HG03354 (cell line): ENCODE measurements around the gene EIF4B.

Experiments
- ATAC-seq: cut with Tn5 transposase; IDR thresholded peaks from one replicate; pipeline ENCODE4 v1.9.1; 2021; ENCODE audit warnings: mild to moderate bottlenecking; ENCODE audit not compliant: unreplicated experiment, poor library complexity, severe bottlenecking

The EIF4B gene

DNA sequence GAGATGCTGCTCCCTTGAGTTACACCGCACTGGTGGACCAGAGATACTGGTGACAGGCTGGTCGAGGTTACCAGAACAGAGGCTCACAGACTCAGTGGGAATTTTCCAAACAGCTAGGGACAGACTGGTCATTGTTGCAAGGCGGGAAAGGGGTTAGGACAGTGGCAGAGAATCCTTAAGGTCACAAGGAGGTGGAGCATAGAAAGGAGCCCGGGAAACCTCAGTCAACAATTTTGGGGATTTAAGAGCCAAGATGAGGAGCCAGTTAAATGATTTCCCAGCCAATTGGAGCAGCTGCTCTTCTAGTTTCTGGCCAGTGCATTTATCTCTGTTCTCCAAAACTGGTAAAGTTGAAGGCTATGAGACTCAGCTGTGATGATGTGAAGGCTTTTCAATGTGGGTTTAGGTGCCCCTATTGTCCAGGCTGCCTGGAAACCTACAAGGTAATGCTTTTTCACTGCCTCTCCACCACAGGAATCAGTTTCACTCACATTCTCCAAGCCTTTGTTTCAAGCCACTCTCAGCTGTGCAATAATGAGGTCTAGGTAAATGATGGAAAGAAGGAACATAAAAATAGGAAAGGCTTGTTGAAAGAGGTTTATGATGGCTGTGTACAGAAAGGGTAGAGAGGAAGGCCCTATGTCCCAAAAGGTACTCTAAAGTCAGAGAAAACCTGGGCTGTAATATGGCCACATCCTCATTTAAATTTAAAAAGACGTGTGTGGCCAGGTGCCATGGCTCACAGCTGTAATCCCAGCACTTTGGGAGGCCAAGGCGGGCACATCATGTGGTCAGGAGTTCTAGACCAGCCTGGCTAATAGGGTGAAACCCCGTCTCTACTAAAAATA is 36.6 kb downstream of the EIF4B start:
- no peak for ATAC-seq

DNA sequence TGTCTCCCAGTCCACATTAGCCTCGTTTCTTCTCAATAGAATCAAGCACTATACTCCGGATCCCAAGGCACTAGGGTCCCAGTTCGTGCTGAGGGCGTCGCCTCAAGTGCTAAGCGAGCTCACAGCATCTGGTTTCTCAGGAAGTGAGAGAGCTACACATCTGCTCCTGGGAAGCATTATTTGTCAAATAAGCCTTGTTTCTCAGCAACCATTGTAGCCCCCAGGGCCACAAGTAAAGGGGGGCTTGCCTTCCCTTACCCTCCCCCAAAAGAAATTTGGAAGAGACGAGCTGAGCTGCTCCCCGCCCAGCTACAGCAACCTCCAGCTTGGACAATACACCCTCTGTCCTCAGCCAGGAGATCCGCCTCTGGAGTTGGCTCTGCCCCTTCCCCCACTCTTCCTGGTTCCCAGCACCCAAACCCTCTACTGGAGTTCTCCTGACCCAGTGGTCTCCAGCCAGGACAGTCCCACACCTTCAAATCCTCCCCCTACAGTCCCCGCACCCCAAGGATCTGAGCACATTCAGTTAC is 37.9 kb downstream of the EIF4B start:
- no peak for ATAC-seq

DNA sequence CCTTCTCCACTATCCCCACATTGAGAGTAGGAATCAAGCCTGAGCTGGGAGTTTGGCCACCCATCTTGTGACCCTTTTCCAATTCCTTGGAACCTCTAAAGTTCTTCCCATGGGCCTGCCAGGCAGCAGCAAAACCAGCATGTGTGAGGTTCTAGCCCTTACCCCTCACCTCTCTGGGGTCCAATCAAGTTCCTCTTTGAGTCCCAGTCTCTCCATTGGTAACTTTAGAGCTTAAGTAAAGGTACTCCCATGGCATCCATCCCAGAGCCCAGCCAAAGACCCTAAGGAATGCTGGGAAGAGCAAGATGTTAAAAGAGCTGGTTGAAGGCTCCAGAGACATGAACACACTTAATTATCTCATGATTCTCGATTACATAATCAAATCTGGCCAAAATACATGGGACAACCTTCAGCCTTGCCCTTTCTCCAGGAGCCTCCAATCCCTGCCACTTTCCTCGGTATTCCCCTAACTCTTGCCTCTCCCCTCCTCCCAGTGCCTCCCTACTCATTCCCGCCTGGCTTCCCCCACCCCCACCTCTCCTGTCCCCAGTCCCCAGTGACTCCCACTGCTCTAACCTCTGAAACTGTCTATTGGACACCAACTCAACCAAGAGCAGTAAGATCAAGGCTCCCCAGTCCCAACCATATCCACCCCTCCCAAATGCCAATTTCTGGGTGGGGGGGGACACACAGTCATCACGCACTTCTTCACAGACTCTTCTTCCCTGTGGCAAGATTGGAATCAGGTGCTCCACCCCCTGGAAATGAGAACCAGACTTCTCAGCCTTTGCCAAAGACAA is 38.8 kb downstream of the EIF4B start:
- no peak for ATAC-seq

DNA sequence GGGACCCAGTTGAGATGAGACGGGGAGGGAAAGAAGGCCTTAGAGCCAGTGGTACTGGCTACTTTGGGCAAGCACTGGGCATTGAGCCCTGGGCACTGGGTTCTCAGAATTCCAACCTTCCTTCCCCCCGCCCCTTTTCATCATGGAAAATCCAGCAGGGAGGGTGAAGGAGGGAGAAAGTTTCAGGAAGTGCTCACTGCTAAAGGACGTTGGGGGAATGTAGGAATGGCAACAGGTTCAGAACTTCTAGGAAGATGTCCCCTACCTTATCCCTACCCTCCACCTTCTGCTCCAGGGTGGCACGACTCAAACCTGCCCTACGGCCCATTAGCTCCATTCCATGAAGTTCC is 39.4 kb downstream of the EIF4B start:
- ATAC-seq, result no peak

DNA sequence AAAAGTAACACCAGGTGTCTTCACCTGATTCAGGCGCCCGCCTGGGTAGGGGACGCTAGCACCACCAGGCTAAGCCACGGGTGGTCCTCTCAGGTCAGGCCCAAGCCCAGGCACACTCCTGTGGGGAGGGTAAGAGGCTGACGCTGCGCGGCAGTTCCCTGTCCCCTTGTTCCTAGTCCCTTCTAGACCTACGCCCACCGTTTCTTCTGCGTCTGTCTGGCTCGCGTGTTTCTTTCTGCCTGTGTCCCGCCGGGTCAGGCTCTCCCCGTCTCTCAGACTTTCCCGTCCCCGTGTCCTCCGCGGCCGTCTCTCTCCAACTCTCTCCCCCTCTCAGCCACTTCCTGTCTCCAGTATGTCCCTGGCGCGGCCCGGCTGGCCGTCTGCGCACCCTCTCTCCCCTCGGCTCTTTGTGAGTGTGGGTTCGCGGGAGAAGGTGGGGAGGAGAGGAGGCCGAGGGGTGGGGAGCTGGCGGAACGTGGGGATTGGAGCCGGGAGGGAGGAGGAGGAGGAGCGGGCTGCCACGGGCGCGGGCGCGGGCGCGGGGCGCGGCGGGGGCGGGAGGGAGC is 40.5 kb downstream of the EIF4B start:
- ATAC-seq, result peak; percentile 41

DNA sequence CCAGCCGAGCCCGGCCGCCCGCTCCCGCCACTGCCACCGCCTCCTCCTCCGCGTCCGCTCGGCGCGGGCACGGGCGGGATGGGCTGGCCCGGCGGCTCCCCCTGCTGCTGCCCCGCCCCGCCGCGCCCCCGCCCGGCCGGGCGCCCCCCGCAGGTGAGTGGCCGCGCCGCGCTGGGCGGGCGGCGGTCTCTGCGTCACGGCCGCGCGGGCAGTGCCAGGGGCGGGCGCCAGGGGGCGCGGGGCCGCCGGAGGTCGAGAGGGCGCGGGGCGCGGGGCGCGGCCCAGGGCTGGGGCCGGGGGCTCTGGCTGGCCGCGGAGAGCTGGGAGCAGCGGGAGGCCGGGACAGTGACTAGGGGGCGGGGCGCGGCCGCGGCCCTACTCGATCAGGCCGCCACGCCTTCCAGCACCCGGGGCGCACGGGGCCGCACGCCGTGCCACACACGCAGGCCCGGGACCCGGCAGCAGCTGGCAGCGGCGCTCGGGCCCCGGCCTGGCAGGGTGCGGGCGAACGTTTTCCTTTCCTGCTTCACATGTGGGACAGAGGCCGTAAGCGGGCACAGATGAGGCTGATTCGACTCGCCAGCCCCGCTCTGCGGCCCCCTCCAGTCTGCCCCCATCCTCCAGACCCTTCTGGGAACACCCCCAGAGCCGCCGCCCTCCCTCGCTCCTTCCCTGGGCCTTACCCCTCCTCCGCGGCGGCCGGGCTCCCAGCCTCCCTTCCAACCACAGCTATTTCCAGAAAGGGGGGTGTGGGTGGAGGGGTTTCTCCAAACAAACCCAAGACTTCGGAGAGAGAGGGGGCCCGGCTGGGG is 41.2 kb downstream of the EIF4B start:
- peak; percentile 63 for ATAC-seq

DNA sequence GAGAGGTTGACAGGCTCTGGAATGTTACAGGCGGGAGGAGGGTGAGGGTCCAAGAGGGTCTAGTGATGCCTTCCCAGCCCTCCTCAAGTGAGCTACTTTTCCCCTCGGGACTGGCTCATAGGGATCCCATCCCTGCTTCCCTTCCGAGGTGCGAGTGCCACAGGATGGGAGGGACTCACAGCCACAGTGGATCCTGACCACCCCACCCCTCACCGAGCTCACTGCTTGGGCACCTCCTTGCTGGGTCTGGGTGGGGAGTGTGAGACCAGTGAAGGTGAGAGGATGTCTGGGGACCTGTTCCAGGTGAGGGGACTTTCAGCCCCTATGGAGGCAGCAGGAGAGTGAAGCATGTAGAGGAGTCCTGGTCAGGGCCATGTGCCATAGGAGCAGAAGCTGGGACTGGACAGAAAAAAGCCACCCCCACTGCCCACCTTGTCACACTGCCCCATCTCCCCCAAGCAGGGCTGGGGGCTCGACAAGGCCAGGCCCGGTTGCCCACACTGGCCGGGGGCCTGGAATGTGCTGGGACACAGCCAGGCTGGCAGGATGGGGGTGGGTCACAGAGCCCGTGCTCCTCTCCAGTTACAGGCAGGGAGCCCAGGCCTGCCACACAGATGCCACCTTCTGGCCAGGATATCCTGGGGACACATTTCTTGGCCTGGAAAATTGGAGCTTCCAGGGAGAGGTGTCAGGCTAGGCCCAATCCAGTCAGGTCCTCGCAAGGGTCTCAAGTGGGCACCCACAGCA is 42.0 kb downstream of the EIF4B start:
- ATAC-seq, result no peak

DNA sequence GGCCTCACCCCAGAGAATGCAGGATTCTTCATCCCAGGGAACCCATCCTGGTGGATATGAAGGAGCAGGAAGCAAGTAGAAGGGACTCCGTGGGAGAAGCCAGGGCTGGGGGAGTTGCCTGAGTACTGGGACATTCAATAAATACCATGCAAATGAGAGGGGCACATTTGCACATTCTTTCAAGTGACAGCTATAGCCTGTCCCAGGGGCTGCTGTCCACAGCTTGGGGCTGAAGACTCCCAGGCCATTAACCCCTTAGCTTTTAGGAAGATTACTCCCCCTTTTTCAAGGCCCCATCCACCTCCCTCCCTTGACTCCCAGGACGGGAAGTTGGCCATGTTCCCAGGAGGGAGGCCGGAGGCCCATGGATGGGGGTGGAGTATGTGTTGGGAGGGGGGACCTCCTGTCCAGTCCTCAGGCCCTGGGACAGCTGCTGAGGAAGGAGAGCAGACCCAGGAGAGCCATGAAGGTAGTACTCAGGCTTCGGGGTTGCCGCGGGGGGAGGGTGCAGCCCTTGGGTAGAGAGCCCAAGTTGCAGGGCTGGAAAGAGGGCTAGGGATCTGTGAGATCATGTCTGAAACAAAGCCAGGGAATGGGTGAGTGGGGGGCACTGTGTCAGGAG is 42.6 kb downstream of the EIF4B start:
- no peak for ATAC-seq

DNA sequence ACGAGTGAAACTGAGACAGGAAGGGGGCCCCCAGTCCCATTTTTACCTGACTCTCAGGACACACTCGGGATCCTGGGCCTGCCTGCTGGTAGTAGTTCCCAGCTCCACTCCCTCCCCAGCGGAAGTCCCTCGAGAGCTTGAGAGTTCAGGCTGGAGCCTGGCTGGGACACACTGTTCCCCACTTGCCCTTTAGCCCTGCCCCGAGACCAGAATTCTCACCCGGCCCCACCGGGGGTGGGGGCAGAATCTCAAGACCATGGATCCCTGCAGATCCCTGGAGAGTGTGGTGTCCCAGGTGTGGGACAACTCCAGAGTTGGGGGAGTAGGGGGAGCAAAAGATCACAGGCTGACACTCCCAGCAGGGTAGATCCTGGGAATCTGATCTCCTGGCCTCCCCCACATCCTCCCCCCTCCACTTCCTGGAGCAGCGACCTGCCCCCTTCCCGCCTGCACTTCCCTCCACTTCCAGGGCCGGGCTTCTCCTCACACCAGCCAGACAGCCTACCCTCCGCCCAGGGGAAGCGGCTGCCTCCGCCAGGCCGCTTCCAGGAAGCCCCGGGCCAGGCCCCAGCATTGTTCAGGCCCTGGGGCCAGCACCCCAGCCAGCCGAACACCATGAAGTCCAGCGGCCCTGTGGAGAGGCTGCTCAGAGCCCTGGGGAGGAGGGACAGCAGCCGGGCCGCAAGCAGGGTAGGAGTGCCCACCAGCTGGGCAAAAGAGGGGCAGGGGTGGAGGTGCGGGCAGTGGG is 43.5 kb downstream of the EIF4B start, which contains the start of gene TNS2:
Gene TNS2 (plus strand): TSS at position 495 of the 748 bp plus-strand sequence. CDS start 121 bp downstream, at position 616.
- ATAC-seq, result no peak

DNA sequence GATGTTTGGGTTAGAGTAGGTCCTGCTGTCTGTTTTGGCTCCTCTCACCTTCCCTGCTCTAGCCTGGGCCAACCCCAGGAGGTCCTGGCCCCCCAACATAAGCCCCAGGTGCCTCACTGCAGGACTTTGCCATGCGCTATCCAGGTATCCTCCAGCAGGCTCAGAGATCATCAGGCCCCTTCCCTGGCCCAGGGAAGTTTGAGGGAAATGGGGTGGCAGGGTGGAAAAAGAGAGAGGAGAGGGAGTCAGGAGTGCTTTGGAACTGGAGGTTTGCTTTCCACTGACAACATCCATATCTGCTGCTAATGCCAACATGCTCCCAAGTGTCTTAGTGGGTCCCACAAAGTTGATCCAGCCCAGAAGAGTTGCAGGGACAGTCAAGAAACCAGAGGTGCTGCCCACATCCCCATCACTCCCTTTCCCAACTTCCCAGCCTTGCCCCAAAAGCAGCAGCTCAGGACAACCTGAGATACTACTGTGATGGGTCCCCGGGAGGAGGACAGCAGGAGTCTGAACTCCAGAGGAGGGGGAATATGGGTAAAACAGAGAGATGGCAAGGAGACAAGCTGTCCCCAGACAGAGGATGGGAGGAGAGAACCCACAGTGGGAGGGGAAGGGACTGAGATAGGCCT is 44.3 kb downstream of the EIF4B start:
- ATAC-seq, result no peak

DNA sequence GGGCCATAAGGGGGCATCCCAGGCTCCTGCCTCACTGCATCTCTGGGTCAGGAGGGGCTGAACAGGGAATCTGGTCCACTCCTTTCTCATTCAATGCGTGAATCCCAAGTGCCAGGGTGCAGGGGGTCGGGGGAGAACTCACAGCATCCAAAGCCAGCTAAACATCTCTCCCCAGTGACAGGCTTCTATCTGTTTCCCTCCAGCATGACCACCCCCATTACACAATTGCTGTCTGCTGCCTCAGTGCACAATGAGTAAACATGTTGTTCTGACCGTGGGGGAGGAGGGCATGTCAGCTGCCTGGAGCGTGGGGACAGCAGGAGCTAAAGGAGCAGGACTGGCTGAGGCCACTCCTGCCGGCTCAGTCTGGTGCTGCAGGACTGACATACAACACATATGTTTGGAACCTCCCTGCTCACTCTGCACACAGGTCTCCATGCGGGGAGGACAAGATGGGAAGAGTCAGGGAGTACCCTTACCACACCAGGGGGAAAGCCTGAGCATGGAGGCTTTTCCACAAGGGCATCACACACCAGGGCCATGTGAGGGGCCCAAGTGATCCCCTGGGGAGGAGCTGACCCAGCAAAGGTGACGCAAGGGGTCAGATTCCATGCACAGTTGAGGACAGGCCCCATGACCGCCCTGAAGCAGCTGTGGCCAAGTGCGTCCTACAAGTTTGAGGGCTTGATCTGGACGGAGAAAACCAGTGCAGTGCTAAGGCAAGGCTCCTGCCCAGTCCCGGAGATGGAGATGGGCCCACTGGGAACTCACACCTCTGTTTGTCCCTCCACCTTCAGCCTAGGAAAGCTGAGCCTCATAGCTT is 45.0 kb downstream of the EIF4B start:
- no peak for ATAC-seq

DNA sequence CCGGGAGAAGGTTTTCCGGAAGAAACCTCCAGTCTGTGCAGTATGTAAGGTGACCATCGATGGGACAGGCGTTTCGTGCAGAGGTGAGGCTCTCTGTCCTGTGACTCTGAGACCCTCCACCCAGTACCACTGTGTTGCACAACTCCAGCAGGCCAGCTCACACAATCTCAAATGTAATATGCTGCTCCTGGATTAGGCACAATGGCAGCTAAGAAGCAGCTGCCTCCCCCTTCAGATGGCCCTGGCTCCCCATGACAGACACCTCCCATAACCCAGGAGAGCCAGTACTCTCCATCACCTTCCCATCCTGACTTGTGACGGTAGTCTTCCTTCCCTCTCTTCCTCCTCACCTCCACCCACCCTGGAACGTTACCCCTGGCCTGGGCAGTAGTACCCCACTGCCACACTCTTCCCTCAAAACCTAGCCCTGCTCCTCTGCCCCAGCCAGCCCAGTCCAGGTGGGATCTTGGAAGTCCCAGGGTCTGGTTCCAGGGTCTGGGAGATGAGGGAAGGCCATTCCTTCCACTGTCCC is 45.7 kb downstream of the EIF4B start:
- ATAC-seq, result no peak

DNA sequence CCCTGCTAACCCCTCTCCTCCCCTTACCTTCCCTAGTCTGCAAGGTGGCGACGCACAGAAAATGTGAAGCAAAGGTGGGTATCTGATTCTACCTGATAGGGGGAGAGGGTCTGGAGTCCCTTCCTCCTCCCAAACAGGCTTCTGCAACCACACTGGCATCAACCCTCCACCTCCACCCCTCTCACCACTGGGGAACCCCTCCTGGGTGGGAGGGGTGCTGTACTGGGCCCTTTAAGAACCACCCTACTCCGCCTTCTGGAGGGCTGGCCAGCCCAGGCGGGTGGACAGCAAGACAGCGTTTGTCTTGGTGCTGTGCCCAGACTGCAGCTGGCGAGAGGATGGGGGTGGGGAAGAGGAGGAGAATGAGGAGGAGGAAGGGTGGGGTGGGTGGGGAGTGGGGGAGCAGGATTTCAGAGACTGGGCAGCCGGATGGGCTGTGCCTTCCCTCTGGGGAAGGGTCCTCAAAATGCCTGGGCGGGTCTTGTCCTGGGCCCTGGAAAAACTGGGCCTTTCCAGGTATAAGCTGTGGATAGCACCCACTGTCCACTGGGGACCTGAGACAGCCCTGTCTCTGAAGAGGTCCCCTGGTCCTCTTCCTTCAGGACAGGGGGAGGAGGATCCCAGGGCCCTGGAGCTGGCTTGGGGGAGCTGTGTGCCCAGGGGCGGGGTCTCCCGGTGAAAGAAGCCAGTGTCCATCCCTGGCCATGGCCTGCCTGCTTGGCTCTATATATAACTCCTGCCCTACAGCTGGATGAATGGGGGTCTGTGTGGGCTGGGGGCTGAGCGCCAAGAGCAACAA is 46.4 kb downstream of the EIF4B start:
- no peak for ATAC-seq

DNA sequence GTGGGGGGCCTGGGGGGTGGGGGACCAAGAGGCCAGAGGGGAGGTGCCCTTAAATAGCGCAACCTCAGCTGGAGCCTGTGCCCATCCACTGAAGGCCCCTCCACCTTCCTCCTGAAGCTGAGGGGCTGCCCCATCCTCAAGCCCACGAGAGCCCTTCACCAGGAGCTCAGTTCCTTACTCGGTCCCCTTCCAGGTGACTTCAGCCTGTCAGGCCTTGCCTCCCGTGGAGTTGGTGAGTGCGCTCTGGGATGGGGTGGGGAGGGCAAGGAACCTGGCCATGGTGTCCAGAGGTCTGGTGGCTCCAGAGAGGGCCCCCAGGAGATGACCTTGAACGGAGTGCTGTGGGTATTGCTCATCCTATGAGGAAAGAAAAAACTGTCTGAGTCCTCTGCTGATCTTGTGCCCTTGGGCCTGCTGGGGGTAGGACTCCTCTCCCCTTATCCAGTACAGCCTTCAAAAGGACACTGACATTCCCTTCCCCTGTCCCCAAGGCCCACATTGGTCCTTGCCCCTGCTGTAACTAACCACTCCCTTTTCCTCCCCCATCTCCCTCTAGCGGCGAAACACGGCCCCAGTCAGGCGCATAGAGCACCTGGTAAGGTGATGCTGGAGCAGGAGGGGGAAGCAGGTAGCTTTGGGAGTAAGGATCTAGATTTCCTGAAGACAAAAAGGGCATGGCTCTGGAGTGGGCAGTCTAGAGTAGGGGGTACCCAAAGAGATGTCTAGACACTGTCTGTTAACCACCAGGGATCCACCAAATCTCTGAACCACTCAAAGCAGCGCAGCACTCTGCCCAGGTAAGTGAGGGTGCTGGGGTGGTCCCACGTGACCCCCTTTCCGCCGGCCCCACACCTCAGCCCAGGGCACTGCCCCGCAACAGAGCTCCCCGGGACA is 47.2 kb downstream of the EIF4B start:
- no peak for ATAC-seq
